GM23248 (cell line): ENCODE data around the gene TAF1C. TPM values are rescaled to one million over a fixed set of nuclear protein-coding genes. Genes with fewer than 3 reads are reported as not detected.

Experiments used
- DNase-seq: peaks from one replicate; pipeline ENCODE4 v3.0.0-alpha.2; 2015
- H2AFZ ChIP-seq: fragments of 200-600 bp; sonication (generic); 2 replicates; pipeline ENCODE4 v1.6.1; 2016; ENCODE audit warnings: antibody characterized with exemption
- H3F3A ChIP-seq: fragments of 200-600 bp; sonication (generic); 2 replicates; pipeline ENCODE4 v1.6.1; 2016; ENCODE audit warnings: mild to moderate bottlenecking, antibody characterized with exemption, mixed run types; ENCODE audit not compliant: insufficient read depth
- H3K27ac ChIP-seq: fragments of 200-600 bp; sonication (generic); 2 replicates; pipeline ENCODE4 v1.5.1; 2016; ENCODE audit warnings: mild to moderate bottlenecking
- H3K27me3 ChIP-seq: fragments of 200-600 bp; sonication (generic); replicated peaks from 2 replicates; pipeline ENCODE4 v1.6.1; 2016; ENCODE audit warnings: mild to moderate bottlenecking; ENCODE audit not compliant: insufficient read depth
- H3K36me3 ChIP-seq: fragments of 200-600 bp; sonication (generic); 2 replicates; pipeline ENCODE4 v1.6.1; 2016; ENCODE audit warnings: low read depth, mild to moderate bottlenecking
- H3K4me1 ChIP-seq: fragments of 200-600 bp; sonication (generic); 2 replicates; pipeline ENCODE4 v1.6.1; 2016; ENCODE audit warnings: mild to moderate bottlenecking; ENCODE audit not compliant: insufficient read depth
- H3K4me2 ChIP-seq: fragments of 200-600 bp; sonication (generic); one replicate; pipeline ENCODE4 v1.6.1; 2016; ENCODE audit warnings: mild to moderate bottlenecking; ENCODE audit not compliant: unreplicated experiment
- H3K4me3 ChIP-seq: fragments of 200-600 bp; sonication (generic); 2 replicates; pipeline ENCODE4 v1.5.1; 2016; ENCODE audit warnings: mild to moderate bottlenecking
- H3K79me2 ChIP-seq: fragments of 200-600 bp; sonication (generic); 2 replicates; pipeline ENCODE4 v1.6.1; 2016; ENCODE audit warnings: mild to moderate bottlenecking; ENCODE audit not compliant: insufficient read depth
- H3K9ac ChIP-seq: fragments of 200-600 bp; sonication (generic); 2 replicates; pipeline ENCODE4 v1.6.1; 2016; ENCODE audit warnings: mild to moderate bottlenecking
- H3K9me2 ChIP-seq: fragments of 200-600 bp; sonication (generic); 2 replicates; pipeline ENCODE4 v1.6.1; 2016; ENCODE audit warnings: mixed run types, mild to moderate bottlenecking, moderate library complexity; ENCODE audit not compliant: insufficient read depth
- H3K9me3 ChIP-seq: fragments of 200-600 bp; sonication (generic); one replicate; pipeline ENCODE4 v1.6.1; 2017; ENCODE audit warnings: low read depth
- H4K20me1 ChIP-seq: fragments of 200-600 bp; sonication (generic); 2 replicates; pipeline ENCODE4 v1.6.0; 2016; ENCODE audit not compliant: insufficient read depth
- EZH2 ChIP-seq: fragments of 200-600 bp; sonication (generic); IDR thresholded peaks from 2 replicates; pipeline ENCODE4 v1.6.1; 2018; ENCODE audit warnings: antibody characterized with exemption, mild to moderate bottlenecking; ENCODE audit not compliant: insufficient read depth, poor library complexity, severe bottlenecking
- EZH2phosphoT487 ChIP-seq: fragments of 200-600 bp; sonication (generic); IDR thresholded peaks from 2 replicates; pipeline ENCODE4 v1.6.1; 2018; ENCODE audit warnings: antibody characterized with exemption, moderate library complexity, mild to moderate bottlenecking, low read depth; ENCODE audit not compliant: insufficient read depth
- whole genome bisulfite sequencing, 2 experiments: methylation state at CpG; one replicate each; pipeline ENCODE4 v1.1.6; 2015 to 2017; ENCODE audit warnings: low lambda C conversion rate in 2 of 2, low coverage in 1 of 2; ENCODE audit errors: missing lambda C conversion rate in 2 of 2; 5-methylcytosine and 5-hydroxymethylcytosine counted together
- in situ Hi-C: fragments of 300-500 bp; cut with MboI; formaldehyde crosslinking; loops from 2 replicates; pipeline ENCODE4 v1.15.0; 2020
- polyA plus RNA-seq: library from polyadenylated mRNA; unstranded; fragments of >200 nt; fragmentation: Nextera tagmentation; extraction: Ambion mirVana; gene quantifications from 2 replicates; pipeline ENCODE4 v1.2.1, GENCODE V29; 2016
- total RNA-seq: library from RNA; depleted of rRNA; stranded (reverse); fragments of >200 nt; shearing (Covaris generic); gene quantifications from 2 replicates; pipeline ENCODE4 v1.2.3, GENCODE V29; 2014

Gene TAF1C
- total and polyA plus RNA-seq, 2 experiments from 2014 or later = 18.1 to 31.5 TPM

GRCh38 chr16:84199861-84200260 is 13.0 kb upstream of the TAF1C start:
- H2AFZ ChIP-seq = no peak overlapping the region

GRCh38 chr16:84199097-84199496 is 12.2 kb upstream of the TAF1C start:
- Histone ChIP-seq H3K4me1 (no peaks in the 10 kb centered on the region), H3K36me3 (no peaks in the 10 kb centered on the region), H3K9me3 (no peaks in the 10 kb centered on the region), H2AFZ (no peak overlapping the region), H3K27ac (no peak overlapping the region), H3K4me2 (no peak overlapping the region), H4K20me1 (no peaks in the 10 kb centered on the region), H3K4me3 (no peak overlapping the region), H3K9ac (no peak overlapping the region), H3K9me2 (no peaks in the 10 kb centered on the region), H3K79me2 (no peaks in the 10 kb centered on the region), H3K27me3 (no peaks in the 10 kb centered on the region; the same call in none of the 2 replicates), H3F3A (no peaks in the 10 kb centered on the region)
- no peak for TF ChIP-seq EZH2phosphoT487
- no peak for TF ChIP-seq EZH2
- WGBS, 2 experiments = 38 to 43% methylated on average over 13 of the region's 13 CpGs
- DNase-seq = no peak
- in situ Hi-C loops = no loop called here

More at GRCh38 chr16:84199861-84200260, 13.0 kb upstream of the TAF1C start:
- in situ Hi-C loops = no loop called here
- H3K9ac ChIP-seq = no peak overlapping the region
- no peaks in the 10 kb centered on the region for H3K4me1 ChIP-seq
- DNase-seq = no peak
- TF ChIP-seq EZH2 (no peak), EZH2phosphoT487 (no peak)
- no peak overlapping the region for H3K27ac ChIP-seq
- no peaks in the 10 kb centered on the region for H3K9me3 ChIP-seq
- WGBS, 2 experiments = 78 to 86% methylated on average over 10 of the region's 10 CpGs
- H3K79me2 ChIP-seq = no peaks in the 10 kb centered on the region
- H4K20me1 ChIP-seq = no peaks in the 10 kb centered on the region
- no peaks in the 10 kb centered on the region; the same call in none of the 2 replicates for H3K27me3 ChIP-seq
- no peak overlapping the region for H3K4me3 ChIP-seq
- H3K4me2 ChIP-seq = no peak overlapping the region
- no peaks in the 10 kb centered on the region for H3K36me3 ChIP-seq
- no peaks in the 10 kb centered on the region for H3F3A ChIP-seq
- H3K9me2 ChIP-seq = no peaks in the 10 kb centered on the region

- H3K79me2 ChIP-seq = no peaks in the 10 kb centered on the region
- no peaks in the 10 kb centered on the region for H3K36me3 ChIP-seq
- no peaks in the 10 kb centered on the region for H3K9me2 ChIP-seq
- no peak overlapping the region for H3K9ac ChIP-seq
- no peaks in the 10 kb centered on the region for H3F3A ChIP-seq
- H2AFZ ChIP-seq = no peak overlapping the region
- peak; percentile 68 for DNase-seq
- in situ Hi-C loops = no loop called here
- no peaks in the 10 kb centered on the region; the same call in none of the 2 replicates for H3K27me3 ChIP-seq
- H3K27ac ChIP-seq = no peak overlapping the region
- no peak overlapping the region for H3K4me3 ChIP-seq
- no peaks in the 10 kb centered on the region for H3K9me3 ChIP-seq
- 65% methylated on average over 10 of the region's 10 CpGs for WGBS, 2 experiments
- H3K4me2 ChIP-seq = no peak overlapping the region
- TF ChIP-seq EZH2phosphoT487 = no peak
- no peaks in the 10 kb centered on the region for H3K4me1 ChIP-seq
- no peaks in the 10 kb centered on the region for H4K20me1 ChIP-seq
Observed at GRCh38 chr16:84198401-84198800, 11.5 kb upstream of the TAF1C start.

- H3K79me2 ChIP-seq = no peaks in the 10 kb centered on the region
- H3K4me3 ChIP-seq = no peak overlapping the region
- H3K4me2 ChIP-seq = no peak overlapping the region
- no peaks in the 10 kb centered on the region for H3K9me2 ChIP-seq
- H3K36me3 ChIP-seq = no peaks in the 10 kb centered on the region
- no peaks in the 10 kb centered on the region for H3K4me1 ChIP-seq
- no peak overlapping the region for H3K27ac ChIP-seq
- TF ChIP-seq EZH2 = no peak
- TF ChIP-seq EZH2phosphoT487 = no peak
- no peak for DNase-seq
- in situ Hi-C loops = no loop called here
- no peaks in the 10 kb centered on the region; the same call in none of the 2 replicates for H3K27me3 ChIP-seq
- no peaks in the 10 kb centered on the region for H3F3A ChIP-seq
- H2AFZ ChIP-seq = no peak overlapping the region
- H3K9me3 ChIP-seq = no peaks in the 10 kb centered on the region
- no peak overlapping the region for H3K9ac ChIP-seq
- no peaks in the 10 kb centered on the region for H4K20me1 ChIP-seq
- WGBS, 2 experiments = 75 to 81% methylated on average over 7 to 14 of the region's 14 CpGs
Observed at GRCh38 chr16:84197466-84198128, 10.7 kb upstream of the TAF1C start.
